IMR-90 (cell line): Measurements from ENCODE around the gene UST.
"Not testable (repeated sequence)": the region's sequence is repeated elsewhere in the genome, so short reads cannot be mapped to it uniquely, and the experiment has no call there.

Source experiments
- BHLHE40 ChIP-seq: fragments of 150-350 bp; IDR thresholded peaks from 2 replicates; pipeline ENCODE4 v1.6.1; 2016; ENCODE audit warnings: mild to moderate bottlenecking, low read depth, low read length
- CHD1 ChIP-seq: IDR thresholded peaks from 2 replicates; pipeline ENCODE4 v1.6.1; 2012; ENCODE audit warnings: low read depth, low read length, improper control_type of control experiment
- FOS ChIP-seq: fragments of 150-350 bp; IDR thresholded peaks from 2 replicates; pipeline ENCODE4 v1.6.1; 2016; ENCODE audit warnings: low read depth, low read length
- MAFK ChIP-seq: IDR thresholded peaks from 2 replicates; pipeline ENCODE4 v1.6.1; 2012; ENCODE audit warnings: low read depth, low read length, improper control_type of control experiment
- MAZ ChIP-seq: IDR thresholded peaks from 2 replicates; pipeline ENCODE4 v1.6.1; 2012; ENCODE audit warnings: low read depth, mild to moderate bottlenecking, low read length, improper control_type of control experiment, moderate library complexity, borderline replicate concordance
- MXI1 ChIP-seq: IDR thresholded peaks from 2 replicates; pipeline ENCODE4 v1.6.1; 2012; ENCODE audit warnings: low read depth, mild to moderate bottlenecking, low read length, moderate library complexity, borderline replicate concordance
- NFE2L2 ChIP-seq: fragments of 150-350 bp; IDR thresholded peaks from 2 replicates; pipeline ENCODE4 v1.6.1; 2016; ENCODE audit warnings: low read depth, mild to moderate bottlenecking, low read length
- POLR2A ChIP-seq: IDR thresholded peaks from 2 replicates; pipeline ENCODE4 v1.6.1; 2012; ENCODE audit warnings: mild to moderate bottlenecking, low read depth, low read length
- RAD21 ChIP-seq: IDR thresholded peaks from 2 replicates; pipeline ENCODE4 v1.6.1; 2012; ENCODE audit warnings: low read length, improper control_type of control experiment
- RCOR1 ChIP-seq: IDR thresholded peaks from 2 replicates; pipeline ENCODE4 v1.6.1; 2012; ENCODE audit warnings: mild to moderate bottlenecking, low read length, improper control_type of control experiment; ENCODE audit not compliant: insufficient replicate concordance
- RFX5 ChIP-seq: IDR thresholded peaks from 2 replicates; pipeline ENCODE4 v1.8.0; 2012; ENCODE audit warnings: low read depth, mild to moderate bottlenecking, low read length, moderate library complexity
- SMC3 ChIP-seq: fragments of 150-350 bp; IDR thresholded peaks from 2 replicates; pipeline ENCODE4 v1.6.1; 2016; ENCODE audit warnings: low read depth, mild to moderate bottlenecking, antibody characterized with exemption, low read length, moderate library complexity
- TF ChIP-seq, protein P1 (sequence below): conservative IDR thresholded peaks from 2 replicates; pipeline ENCODE4 v1.5.1; 2012; ENCODE audit warnings: mild to moderate bottlenecking, low read depth, low read length, improper control_type of control experiment
- TF ChIP-seq, protein P2 (sequence below): fragments of 150-350 bp; IDR thresholded peaks from 2 replicates; pipeline ENCODE4 v1.6.1; 2017; ENCODE audit warnings: mild to moderate bottlenecking, antibody characterized with exemption, low read length, low read depth

DNA sequence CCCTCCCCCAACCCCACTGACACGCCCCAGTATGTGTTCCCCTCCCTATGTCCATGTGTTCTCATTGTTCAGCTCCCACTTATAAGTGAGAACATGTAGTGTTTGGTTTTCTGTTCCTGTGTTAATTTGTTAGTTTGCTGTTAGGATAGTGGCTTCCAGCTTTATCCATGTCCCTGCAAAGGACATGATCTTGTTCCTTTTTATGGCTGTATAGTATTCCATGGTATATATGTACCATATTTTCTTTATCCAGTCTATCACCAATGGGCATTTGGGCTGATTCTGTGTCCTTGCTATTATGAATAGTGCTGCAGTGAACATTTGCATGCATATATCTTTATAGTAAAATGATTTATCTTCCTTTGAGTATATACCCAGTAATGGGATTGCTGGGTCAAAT lies 259.4 kb downstream of the UST start:
- TF ChIP-seq, protein P1, sequence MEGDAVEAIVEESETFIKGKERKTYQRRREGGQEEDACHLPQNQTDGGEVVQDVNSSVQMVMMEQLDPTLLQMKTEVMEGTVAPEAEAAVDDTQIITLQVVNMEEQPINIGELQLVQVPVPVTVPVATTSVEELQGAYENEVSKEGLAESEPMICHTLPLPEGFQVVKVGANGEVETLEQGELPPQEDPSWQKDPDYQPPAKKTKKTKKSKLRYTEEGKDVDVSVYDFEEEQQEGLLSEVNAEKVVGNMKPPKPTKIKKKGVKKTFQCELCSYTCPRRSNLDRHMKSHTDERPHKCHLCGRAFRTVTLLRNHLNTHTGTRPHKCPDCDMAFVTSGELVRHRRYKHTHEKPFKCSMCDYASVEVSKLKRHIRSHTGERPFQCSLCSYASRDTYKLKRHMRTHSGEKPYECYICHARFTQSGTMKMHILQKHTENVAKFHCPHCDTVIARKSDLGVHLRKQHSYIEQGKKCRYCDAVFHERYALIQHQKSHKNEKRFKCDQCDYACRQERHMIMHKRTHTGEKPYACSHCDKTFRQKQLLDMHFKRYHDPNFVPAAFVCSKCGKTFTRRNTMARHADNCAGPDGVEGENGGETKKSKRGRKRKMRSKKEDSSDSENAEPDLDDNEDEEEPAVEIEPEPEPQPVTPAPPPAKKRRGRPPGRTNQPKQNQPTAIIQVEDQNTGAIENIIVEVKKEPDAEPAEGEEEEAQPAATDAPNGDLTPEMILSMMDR, result not testable (repeated sequence)
- not testable (repeated sequence) for TF ChIP-seq FOS, POLR2A, MAFK, MAZ, RCOR1, MXI1, RFX5, CHD1, BHLHE40, RAD21, NFE2L2, SMC3
- TF ChIP-seq, protein P2, sequence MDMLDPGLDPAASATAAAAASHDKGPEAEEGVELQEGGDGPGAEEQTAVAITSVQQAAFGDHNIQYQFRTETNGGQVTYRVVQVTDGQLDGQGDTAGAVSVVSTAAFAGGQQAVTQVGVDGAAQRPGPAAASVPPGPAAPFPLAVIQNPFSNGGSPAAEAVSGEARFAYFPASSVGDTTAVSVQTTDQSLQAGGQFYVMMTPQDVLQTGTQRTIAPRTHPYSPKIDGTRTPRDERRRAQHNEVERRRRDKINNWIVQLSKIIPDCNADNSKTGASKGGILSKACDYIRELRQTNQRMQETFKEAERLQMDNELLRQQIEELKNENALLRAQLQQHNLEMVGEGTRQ, result not testable (repeated sequence)
